HCT116 (cell line): Measurements from ENCODE around the gene HOXB3. TPM values are rescaled to one million over a fixed set of nuclear protein-coding genes. Genes with fewer than 3 reads are reported as not detected.
A peak's percentile ranks its signal among the peaks of the same experiment; 100 is the strongest.

Experiments
- ATAC-seq: fragments of 200-7000 bp; cut with Tn5 transposase; 2 replicates; pipeline ENCODE4 v1.9.1; 2020; ENCODE audit warnings: mild to moderate bottlenecking, moderate library complexity
- BruUV-seq: library from RNA; stranded (reverse); fragments of 400-500 nt; replicated peaks from 2 replicates; lab custom pipeline; 2021; lab: Mats Ljungman, UMichigan
- CTCF ChIA-PET: fragments of 300-600 bp; sonication (Branson Sonifier 250); formaldehyde crosslinking; loops from one replicate; lab custom pipeline; 2021; ENCODE audit warnings: antibody characterized with exemption; lab: Charles Lee
- POLR2A ChIA-PET: fragments of 300-600, 350-600 bp; sonication (Branson Sonifier 250); formaldehyde crosslinking; loops from one replicate; lab custom pipeline; 2021; ENCODE audit warnings: antibody characterized with exemption; lab: Charles Lee
- RAD21 ChIA-PET, 2 experiments: fragments of 300-600 bp; sonication (Branson Sonifier 250); formaldehyde crosslinking; loops; one replicate each; lab custom pipeline; 2023; ENCODE audit warnings: low total read pairs in 2 of 2; ENCODE audit not compliant: uncharacterized antibody in 2 of 2, unreplicated experiment in 2 of 2, low non-redundant PET in 1 of 2; lab: Charles Lee
- DNase-seq: peaks from one replicate; pipeline ENCODE4 v3.0.0-alpha.2; 2010; ENCODE audit warnings: low read depth, low spot score
- H2AFZ ChIP-seq: fragments of 200-600 bp; shearing (Covaris generic), sonication (generic); 2 replicates; pipeline ENCODE4 v1.6.1; 2017; ENCODE audit warnings: low read depth, mixed run types, mixed read lengths, antibody characterized with exemption, low read length; ENCODE audit not compliant: poor library complexity, severe bottlenecking
- H3K27ac ChIP-seq: 2 replicates; pipeline ENCODE4 v1.5.1; 2012; ENCODE audit warnings: low read depth, low read length
- H3K27me3 ChIP-seq: fragments of 200-600 bp; sonication (generic); 2 replicates; pipeline ENCODE4 v1.6.1; 2016; ENCODE audit warnings: mixed run types, low read length, mixed read lengths; ENCODE audit not compliant: insufficient read depth
- H3K36me3 ChIP-seq, 2 experiments: fragments of 200-500 bp in 1 of 2; fragments of 200-600 bp in 1 of 2; sonication (Bioruptor generic) in 1 of 2; sonication (generic) in 1 of 2; 2 replicates each; pipeline versions ENCODE4 v1.5.1 to v1.6.1; 2014 to 2016; ENCODE audit warnings: low read length in 2 of 2, inconsistent platforms in 1 of 2, mixed read lengths in 1 of 2, mixed run types in 1 of 2; ENCODE audit not compliant: insufficient read depth in 2 of 2, control insufficient read depth in 1 of 2
- H3K4me1 ChIP-seq, 2 experiments: fragments of 200-600 bp in 1 of 2; sonication (generic) in 1 of 2; 2 replicates each; pipeline versions ENCODE4 v1.5.1 to v1.6.1; 2012 to 2017; ENCODE audit warnings: low read length in 2 of 2, inconsistent platforms in 1 of 2, mild to moderate bottlenecking in 1 of 2, mixed read lengths in 1 of 2, mixed run types in 1 of 2, moderate library complexity in 1 of 2; ENCODE audit not compliant: insufficient read depth in 2 of 2, control insufficient read depth in 1 of 2
- H3K4me2 ChIP-seq: fragments of 200-600 bp; sonication (generic); 2 replicates; pipeline ENCODE4 v1.6.1; 2017; ENCODE audit warnings: mixed run types, low read length, mixed read lengths
- H3K4me3 ChIP-seq, 2 experiments: fragments of 200-600 bp in 1 of 2; sonication (generic) in 1 of 2; replicated peaks in 1 of 2; 2 replicates each; pipeline ENCODE4 v1.5.1; 2011 to 2016; ENCODE audit warnings: low read length in 2 of 2, control low read depth in 1 of 2, low read depth in 1 of 2, mild to moderate bottlenecking in 1 of 2, mixed read lengths in 1 of 2, mixed run types in 1 of 2
- H3K79me2 ChIP-seq: fragments of 200-600 bp; sonication (generic); 2 replicates; pipeline ENCODE4 v1.6.1; 2017; ENCODE audit warnings: mild to moderate bottlenecking, mixed run types, low read length, moderate library complexity, mixed read lengths; ENCODE audit not compliant: insufficient read depth
- H3K9ac ChIP-seq: fragments of 200-600 bp; sonication (generic); 2 replicates; pipeline ENCODE4 v1.6.1; 2016; ENCODE audit warnings: low read length, mixed read lengths
- H3K9me2 ChIP-seq: fragments of 200-600 bp; sonication (generic), shearing (Covaris generic); 2 replicates; pipeline ENCODE4 v1.6.1; 2017; ENCODE audit warnings: mixed run types, mild to moderate bottlenecking, moderate library complexity; ENCODE audit not compliant: insufficient read depth
- H3K9me3 ChIP-seq, 2 experiments: fragments of 200-500 bp in 1 of 2; fragments of 200-600 bp in 1 of 2; sonication (Bioruptor generic) in 1 of 2; sonication (generic) in 1 of 2; 2 replicates each; pipeline ENCODE4 v1.6.1; 2014 to 2017; ENCODE audit warnings: low read length in 2 of 2, mixed read lengths in 2 of 2, inconsistent platforms in 1 of 2, low read depth in 1 of 2, mild to moderate bottlenecking in 1 of 2, mixed run types in 1 of 2, moderate library complexity in 1 of 2; ENCODE audit not compliant: control insufficient read depth in 1 of 2, insufficient read depth in 1 of 2
- H4K20me1 ChIP-seq: fragments of 200-600 bp; sonication (generic), shearing (Covaris generic); 2 replicates; pipeline ENCODE4 v1.6.1; 2017; ENCODE audit warnings: mixed run types, mild to moderate bottlenecking, moderate library complexity; ENCODE audit not compliant: insufficient read depth
- CBX3 ChIP-seq: IDR thresholded peaks from 2 replicates; pipeline ENCODE4 v1.6.1; 2012; ENCODE audit warnings: low read depth
- EGR1 ChIP-seq: IDR thresholded peaks from 2 replicates; pipeline ENCODE4 v1.6.1; 2012; ENCODE audit warnings: low read depth
- ELF1 ChIP-seq: IDR thresholded peaks from 2 replicates; pipeline ENCODE4 v1.6.1; 2012; ENCODE audit warnings: low read depth, borderline replicate concordance
- EZH2 ChIP-seq: fragments of 200-600 bp; sonication (generic); IDR thresholded peaks from 2 replicates; pipeline ENCODE4 v1.6.1; 2017; ENCODE audit warnings: antibody characterized with exemption, mixed run types
- EZH2phosphoT487 ChIP-seq: fragments of 200-600 bp; IDR thresholded peaks from 2 replicates; pipeline ENCODE4 v1.6.1; 2018; ENCODE audit warnings: antibody characterized with exemption, borderline replicate concordance
- FOSL1 ChIP-seq: IDR thresholded peaks from 2 replicates; pipeline ENCODE4 v1.6.1; 2012; ENCODE audit warnings: low read depth
- JUND ChIP-seq: IDR thresholded peaks from 2 replicates; pipeline ENCODE4 v1.6.1; 2012
- MAX ChIP-seq: IDR thresholded peaks from 2 replicates; pipeline ENCODE4 v1.6.1; 2012
- POLR2A ChIP-seq: IDR thresholded peaks from 2 replicates; pipeline ENCODE4 v1.7.0; 2011; ENCODE audit warnings: borderline replicate concordance; ENCODE audit not compliant: insufficient read depth, insufficient read length; ENCODE audit errors: extremely low read depth
- POLR2AphosphoS5 ChIP-seq: IDR thresholded peaks from 2 replicates; pipeline ENCODE4 v1.6.1; 2011; ENCODE audit warnings: mild to moderate bottlenecking, low read depth, low read length, moderate library complexity
- RAD21 ChIP-seq: IDR thresholded peaks from 2 replicates; pipeline ENCODE4 v1.6.1; 2012; ENCODE audit warnings: low read depth, mild to moderate bottlenecking
- REST ChIP-seq: IDR thresholded peaks from 2 replicates; pipeline ENCODE4 v1.6.1; 2012; ENCODE audit warnings: low read depth
- SIN3A ChIP-seq: IDR thresholded peaks from 2 replicates; pipeline ENCODE4 v1.6.1; 2012; ENCODE audit warnings: low read depth
- SRF ChIP-seq: IDR thresholded peaks from 2 replicates; pipeline ENCODE4 v1.6.1; 2012; ENCODE audit warnings: low read depth
- TCF7L2 ChIP-seq: IDR thresholded peaks from 2 replicates; pipeline ENCODE4 v1.7.0; 2011; ENCODE audit warnings: borderline replicate concordance, inconsistent platforms; ENCODE audit not compliant: insufficient read depth, insufficient read length; ENCODE audit errors: extremely low read depth
- YY1 ChIP-seq: IDR thresholded peaks from 2 replicates; pipeline ENCODE4 v1.6.1; 2011; ENCODE audit warnings: low read length, low read depth, moderate library complexity, mild to moderate bottlenecking; ENCODE audit not compliant: insufficient replicate concordance; ENCODE audit errors: extremely low read depth
- ZBTB33 ChIP-seq: IDR thresholded peaks from 2 replicates; pipeline ENCODE4 v1.6.1; 2011; ENCODE audit warnings: mild to moderate bottlenecking, low read length, moderate library complexity; ENCODE audit not compliant: insufficient replicate concordance; ENCODE audit errors: extremely low read depth
- ZFX ChIP-seq: fragments of 450-650 bp; IDR thresholded peaks from 2 replicates; pipeline ENCODE4 v1.6.1; 2017
- ZNF274 ChIP-seq: fragments of 200-500 bp; sonication (Bioruptor generic); IDR thresholded peaks from 2 replicates; pipeline ENCODE4 v1.6.1; 2014; ENCODE audit warnings: mild to moderate bottlenecking, low read depth, low read length, inconsistent platforms
- intact Hi-C: fragments of 100-400 bp; cut with micrococcal nuclease; formaldehyde crosslinking; loops from 2 replicates; pipeline ENCODE4 v1.10.0; 2022
- total RNA-seq: library from RNA; stranded (reverse); gene quantifications from one replicate; pipeline ENCODE4 v1.2.1, GENCODE V29; 2021; ENCODE audit not compliant: unreplicated experiment

Gene HOXB3
- total RNA-seq, 1 experiment from 2014 or later, result 19.8 TPM

GRCh38 chr17:48600244-48601098 lies 10.4 kb upstream of the HOXB3 start:
- Histone ChIP-seq H2AFZ (no peak overlapping the region), H3K4me3 (no peak overlapping the region; a peak in 1 of 4 replicates), H3K9ac (0 out of 2 replicates have a peak overlapping the region, but pooled peaks have one; percentile 2), H3K27ac (peak overlapping the region; percentile 47), H4K20me1 (peaks cover 4% of the 10 kb centered on the region; the same call in 1 of the 2 replicates), H3K79me2 (peaks cover 100% of the 10 kb centered on the region), H3K36me3 (peaks cover 14 to 24% of the 10 kb centered on the region in 2 experiments; a peak in 3 of 4 replicates), H3K9me3 (no peaks in the 10 kb centered on the region), H3K9me2 (no peaks in the 10 kb centered on the region), H3K27me3 (no peaks in the 10 kb centered on the region), H3K4me1 (peaks cover 28 to 39% of the 10 kb centered on the region in 2 experiments), H3K4me2 (peak overlapping the region; percentile 82)
- ChIA-PET RAD21 (interaction anchor here in 1 of 2 experiments (0.6 kb wide), 1 partner anchor 249 kb away, joined by 3 read pairs; no protein-coding TSS in a partner anchor), POLR2A (interaction anchor here (0.6 to 2.1 kb wide), 4 partner anchors 9 to 26 kb away, joined by 3 to 6 read pairs (median 4); partner anchors contain the start of genes HOXB8 and HOXB9), CTCF (interaction anchor here (1.8 kb wide), 1 partner anchor 9 kb away, joined by 5 read pairs; no protein-coding TSS in a partner anchor)
- ATAC-seq, result no peak
- intact Hi-C loops, result no loop called here
- DNase-seq, result no peak
- BruUV-seq, result no TSS peak
- TF ChIP-seq MAX, result no peak
- no peak for TF ChIP-seq POLR2AphosphoS5
- no peak for TF ChIP-seq FOSL1
- no peak for TF ChIP-seq REST
- no peak for TF ChIP-seq ZFX
- no peak for TF ChIP-seq YY1
- no peak for TF ChIP-seq EGR1
- no peak for TF ChIP-seq JUND
- no peak for TF ChIP-seq CBX3
- TF ChIP-seq SIN3A, result no peak
- TF ChIP-seq ELF1, result no peak
- TF ChIP-seq ZBTB33, result no peak
- TF ChIP-seq POLR2A, result no peak
- TF ChIP-seq ZNF274, result no peak
- TF ChIP-seq EZH2, result no peak
- TF ChIP-seq TCF7L2, result no peak
- no peak for TF ChIP-seq EZH2phosphoT487
- TF ChIP-seq RAD21, result no peak
- no peak for TF ChIP-seq SRF
